HG02885 (cell line): Measurements from ENCODE around the gene PGA3.
A peak's percentile ranks its signal among the peaks of the same experiment; 100 is the strongest.
"Not testable (repeated sequence)": the region's sequence is repeated elsewhere in the genome, so short reads cannot be mapped to it uniquely, and the experiment has no call there.

Experiments
- ATAC-seq: cut with Tn5 transposase; IDR thresholded peaks from one replicate; pipeline ENCODE4 v1.9.1; 2021; ENCODE audit warnings: mild to moderate bottlenecking; ENCODE audit not compliant: unreplicated experiment, poor library complexity

The PGA3 gene

DNA sequence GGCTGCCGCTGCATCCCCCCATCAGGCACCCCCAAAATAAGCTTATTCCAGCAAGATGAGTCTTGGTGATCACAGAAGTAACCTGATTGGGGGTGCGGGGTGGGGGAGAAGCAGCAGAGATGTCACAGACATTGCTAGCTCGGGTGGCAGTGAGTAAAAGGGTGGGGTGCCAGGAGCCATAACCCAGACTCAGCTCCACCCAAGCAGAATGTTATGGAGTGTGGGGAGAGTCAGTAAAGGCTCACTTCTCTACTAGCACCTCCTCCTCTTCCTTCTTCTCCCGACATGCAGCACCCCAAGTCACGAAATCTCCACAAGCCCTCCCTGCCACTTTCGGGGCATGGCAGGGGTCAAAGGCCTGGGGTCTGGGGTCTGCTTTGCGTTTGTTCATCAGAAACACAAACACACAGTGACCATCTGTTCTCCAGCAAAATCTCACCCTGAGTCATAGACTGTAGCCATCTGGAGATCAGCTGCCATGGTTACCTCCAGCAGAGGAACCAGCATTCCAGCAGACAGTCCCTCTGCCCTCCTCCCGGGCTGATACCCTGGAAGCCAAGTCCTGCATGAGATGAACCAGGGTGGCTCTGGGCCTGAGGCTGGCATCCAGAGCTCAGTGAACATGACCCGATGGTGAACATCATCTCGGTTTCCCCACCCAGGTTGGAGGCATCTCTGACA is 42.1 kb downstream of the PGA3 start:
- ATAC-seq = not testable (repeated sequence)

DNA sequence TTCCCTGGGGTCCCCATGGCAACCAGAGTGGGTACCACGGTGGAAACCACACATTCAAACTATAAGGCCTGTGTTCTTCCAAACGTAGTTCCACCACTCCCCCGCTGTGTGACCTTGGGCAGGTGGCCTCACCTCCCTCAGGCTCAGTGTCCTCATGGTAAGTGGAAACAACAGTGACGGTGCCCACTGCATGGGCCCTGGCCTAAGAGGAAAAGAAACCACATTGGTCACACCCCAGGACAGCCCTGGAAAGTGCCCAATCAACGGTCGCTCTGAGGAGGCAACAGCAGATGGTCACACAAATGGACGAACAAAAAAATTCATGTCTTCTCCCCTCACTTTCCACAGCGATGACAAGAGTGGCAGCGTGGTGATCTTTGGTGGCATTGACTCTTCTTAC is 44.8 kb downstream of the PGA3 start:
- not testable (repeated sequence) for ATAC-seq

DNA sequence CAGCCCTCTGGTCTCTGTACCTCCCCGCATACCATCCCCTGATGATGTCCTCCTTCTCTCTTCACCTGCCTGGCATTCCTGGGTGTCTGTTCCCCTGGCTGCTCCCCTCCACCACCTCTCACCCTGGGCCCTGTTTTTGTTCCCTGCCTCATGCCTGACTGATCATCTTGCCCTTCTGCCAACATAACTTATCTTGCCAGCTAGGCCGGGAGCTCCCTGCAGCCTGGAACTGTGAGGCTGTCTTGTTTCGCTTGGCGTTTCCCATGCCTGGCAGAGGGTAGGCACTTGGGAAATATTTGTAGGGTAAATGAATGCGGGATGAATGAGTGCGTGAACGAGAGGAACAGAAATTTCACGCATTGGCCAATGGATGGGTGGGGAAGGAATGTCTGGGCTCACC is 45.9 kb downstream of the PGA3 start:
- not testable (repeated sequence) for ATAC-seq

DNA sequence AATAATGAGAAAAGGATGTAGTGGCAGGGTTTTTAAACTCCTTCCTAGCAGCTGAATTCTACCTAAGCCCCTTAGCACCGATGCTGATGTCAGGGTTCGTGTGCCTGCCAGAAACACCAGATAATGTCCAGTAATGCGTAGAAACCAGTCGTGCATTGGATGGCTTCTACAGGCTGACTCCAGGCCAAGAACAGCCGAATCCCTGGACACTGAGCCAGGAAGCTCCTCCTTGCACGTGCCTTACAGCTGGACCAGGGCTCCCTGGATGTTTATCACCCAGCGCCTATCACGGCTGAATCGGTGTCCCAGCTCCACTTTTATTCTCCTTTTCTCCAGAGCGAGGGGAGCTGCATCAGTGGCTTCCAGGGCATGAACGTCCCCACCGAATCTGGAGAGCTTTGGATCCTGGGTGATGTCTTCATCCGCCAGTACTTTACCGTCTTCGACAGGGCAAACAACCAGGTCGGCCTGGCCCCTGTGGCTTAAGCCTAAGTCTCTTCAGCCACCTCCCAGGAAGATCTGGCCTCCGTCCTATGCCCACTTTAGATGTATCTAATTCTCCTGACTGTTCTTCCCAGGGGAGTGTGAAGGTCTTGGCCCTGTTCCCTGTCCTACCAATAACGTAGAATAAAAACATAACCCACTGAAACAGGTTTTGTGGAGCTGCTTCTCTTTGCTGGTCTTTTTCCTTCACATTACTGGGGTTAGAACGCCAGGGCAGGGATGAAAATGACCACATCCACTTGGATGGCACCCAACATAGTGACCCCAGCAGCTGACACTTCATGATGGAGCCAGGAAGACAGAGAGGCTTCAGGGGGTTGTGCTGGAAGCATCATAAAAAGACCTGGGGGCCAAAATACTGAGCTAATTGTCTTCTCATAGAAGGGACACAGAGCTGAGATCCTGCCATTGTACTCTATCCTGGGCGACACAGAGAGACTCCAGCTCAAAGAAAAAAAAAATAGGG is 47.8 kb downstream of the PGA3 start:
- ATAC-seq = not testable (repeated sequence)

DNA sequence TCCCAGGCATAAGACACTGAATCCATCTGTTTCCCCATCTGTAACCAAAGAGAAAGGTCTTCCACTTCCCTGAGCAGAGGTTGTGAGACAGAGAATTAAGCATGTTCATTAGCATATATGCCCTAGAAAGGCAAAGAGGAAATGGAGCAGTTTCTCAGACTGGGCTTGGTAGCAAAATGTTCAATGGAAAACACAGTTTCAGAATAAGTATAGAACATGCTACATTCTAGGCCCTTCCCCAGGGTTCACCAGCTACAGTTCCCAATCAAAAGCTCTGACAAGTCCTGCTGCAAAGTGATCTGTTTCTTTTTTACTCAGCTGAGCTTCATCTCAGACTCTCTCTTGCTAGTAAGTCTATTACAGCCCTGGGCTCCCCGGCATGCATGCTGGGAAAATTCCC is 49.0 kb downstream of the PGA3 start:
- not testable (repeated sequence) for ATAC-seq

DNA sequence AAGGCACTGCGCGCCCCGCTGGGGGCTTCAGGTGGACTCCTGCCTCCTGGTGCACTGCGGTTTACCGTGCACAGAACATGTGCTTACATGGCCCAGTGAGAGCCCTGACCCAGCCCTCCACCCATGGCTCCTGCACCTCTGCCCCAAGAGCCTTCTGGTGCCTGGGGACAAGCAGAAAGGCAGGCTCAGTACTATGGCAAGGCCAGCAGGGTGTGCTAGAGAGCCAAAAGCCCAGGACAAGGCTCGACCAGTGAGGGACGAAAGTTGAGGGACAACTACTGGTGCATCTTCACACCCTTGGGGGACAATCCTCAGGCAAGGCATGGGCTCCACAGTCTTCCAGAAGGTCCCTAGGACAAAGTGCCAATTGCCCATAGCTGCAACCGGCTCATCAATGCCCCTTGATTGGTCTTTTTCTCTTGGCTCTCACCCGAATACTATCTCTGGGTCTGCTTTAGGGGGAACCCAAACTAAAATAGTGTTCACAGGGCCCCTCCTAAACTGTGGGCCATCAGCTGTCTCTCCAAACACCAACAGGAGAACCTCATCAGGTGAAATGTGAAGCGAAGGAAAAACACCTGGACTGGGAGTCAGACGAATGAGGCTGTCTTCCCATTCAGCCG is 51.2 kb downstream of the PGA3 start:
- peak; percentile 79 for ATAC-seq

DNA sequence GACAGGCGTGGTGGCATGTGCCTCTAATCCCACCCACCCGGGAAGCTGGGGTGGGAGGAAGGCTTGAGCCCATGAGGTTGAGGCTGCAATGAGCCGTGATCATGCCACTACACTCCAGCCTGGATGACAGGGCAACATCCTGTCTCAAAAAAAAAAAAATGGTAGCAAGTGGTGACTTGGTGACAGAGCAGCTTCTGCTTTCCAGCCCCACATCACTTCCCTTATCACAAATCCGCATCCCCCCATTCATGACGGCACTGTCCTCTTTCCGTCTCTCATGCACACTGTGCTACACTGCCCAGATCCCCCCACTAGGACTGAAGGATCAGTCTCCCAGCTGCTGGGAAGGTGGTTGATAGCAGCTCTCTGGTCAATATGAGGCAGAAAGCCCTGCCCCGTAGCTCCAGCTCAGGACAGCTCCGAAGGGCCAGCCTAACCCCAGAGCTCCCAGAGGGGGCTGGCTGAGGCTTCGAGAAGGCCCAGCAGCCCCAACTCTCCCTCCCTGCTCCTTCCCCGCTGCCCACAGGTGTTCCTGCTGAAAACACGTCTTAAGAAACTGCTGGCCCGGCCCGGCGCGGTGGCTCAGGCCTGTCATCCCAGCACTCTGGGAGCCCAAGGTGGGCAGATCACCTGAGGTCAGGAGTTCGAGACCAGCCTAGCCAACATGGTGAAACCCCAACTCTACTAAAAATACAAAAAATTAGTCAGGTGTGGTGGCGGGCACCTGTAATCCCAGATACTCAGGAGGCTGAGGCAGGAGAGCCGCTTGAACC is 53.6 kb downstream of the PGA3 start:
- no peak for ATAC-seq

DNA sequence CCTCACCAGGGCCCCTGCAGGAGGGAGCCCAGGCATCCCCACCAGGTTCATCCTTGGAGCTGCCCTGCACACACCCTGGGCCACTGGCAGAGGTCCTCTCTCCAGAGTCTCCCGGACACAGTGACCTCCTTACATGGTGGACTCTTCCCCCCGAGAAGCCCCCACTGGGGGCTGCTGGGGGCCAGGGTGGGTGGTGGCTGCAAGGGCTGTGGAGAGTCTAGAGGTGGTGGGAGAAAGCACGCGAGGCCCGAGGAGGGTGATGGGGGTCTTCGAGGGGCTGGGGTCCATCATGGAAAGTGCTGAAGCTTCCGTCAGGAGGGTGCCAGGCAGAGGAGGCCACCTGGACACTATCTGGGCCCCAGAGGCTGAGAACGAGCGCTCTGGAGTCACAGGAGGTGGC is 55.2 kb downstream of the PGA3 start:
- ATAC-seq = no peak

DNA sequence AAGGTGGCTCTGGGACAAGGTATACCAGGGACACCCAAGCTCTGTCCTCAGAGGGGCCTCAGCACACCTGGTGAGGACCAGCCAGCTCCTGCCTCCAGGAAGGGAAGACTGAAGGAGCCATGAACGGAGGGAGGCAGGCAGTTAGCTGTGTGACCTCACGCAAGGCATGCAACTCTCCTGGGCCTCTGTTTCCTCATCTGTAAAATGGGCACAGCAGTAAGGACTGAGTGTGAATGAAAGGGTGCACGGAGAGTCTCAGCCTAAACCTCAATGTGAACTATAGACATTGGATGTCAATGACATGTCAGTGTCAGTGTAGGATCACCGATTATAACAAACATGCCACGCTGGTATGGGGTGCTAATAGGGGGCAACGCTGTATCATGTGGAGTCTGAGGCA is 56.0 kb downstream of the PGA3 start:
- ATAC-seq = no peak
